Suppressor macrophage treated with lipopolysaccharide for 1 hour (primary cell): ENCODE results near the gene UROC1.

ENCODE experiments used
- DNase-seq, 3 donors: peaks; one replicate each; pipeline ENCODE4 v3.0.0-alpha.2; 2020 to 2022

Gene UROC1

DNA sequence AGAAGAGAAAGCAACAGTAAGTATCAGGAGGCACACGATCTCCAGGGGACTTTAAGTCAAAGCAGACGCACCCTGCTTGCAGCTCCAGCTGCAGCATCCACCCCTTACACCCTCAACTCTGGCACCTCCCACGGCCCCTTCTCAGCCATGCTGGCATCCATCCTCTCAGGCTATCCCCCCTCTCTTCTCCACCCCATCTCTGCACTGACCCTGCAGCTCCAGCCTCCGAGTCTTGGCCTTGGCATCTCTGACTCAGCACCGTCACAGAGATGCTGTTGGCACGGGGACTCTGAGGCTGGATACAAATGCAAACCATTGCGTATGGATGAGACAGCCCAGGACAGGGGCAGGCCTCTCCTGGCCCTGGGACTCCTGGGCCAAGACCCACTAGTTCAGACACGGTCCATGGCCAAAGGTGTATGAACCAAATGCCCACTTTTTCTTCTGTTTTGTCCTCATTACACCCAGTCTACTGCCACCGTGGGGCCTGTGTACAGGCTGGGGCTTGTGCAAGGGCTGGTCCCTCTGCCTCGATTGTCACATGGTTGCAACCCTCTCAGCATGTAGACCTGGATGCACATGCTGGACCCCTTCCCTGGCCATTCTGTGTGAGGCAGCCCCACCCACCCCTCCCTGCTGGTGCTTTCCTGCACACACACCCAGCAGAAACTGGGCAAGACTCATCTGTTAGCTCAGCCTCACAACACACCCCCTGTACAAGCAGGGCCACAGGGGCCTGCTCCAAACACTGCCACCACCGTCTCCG, 23.2 kb downstream of the UROC1 start:
- no peak for DNase-seq

DNA sequence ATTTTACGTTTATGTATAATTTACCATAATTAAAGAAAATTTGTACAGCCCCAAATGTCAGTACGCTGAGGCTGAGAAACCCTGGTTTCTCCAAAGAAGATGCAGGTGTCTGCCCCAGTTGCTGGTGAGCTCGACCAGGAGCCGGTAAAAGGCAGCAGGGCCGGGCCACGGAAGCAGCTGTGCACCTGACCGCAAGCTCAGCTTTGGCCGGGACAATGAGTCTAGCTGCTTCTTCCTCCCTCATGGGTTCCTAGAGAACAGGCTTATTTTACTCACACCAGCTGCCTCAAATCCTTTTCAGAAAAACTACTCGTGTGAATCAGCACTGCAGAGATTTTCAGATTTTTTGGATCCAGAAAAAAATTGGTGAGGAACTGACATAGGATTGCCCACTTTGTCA, 23.8 kb downstream of the UROC1 start:
- no peak for DNase-seq

DNA sequence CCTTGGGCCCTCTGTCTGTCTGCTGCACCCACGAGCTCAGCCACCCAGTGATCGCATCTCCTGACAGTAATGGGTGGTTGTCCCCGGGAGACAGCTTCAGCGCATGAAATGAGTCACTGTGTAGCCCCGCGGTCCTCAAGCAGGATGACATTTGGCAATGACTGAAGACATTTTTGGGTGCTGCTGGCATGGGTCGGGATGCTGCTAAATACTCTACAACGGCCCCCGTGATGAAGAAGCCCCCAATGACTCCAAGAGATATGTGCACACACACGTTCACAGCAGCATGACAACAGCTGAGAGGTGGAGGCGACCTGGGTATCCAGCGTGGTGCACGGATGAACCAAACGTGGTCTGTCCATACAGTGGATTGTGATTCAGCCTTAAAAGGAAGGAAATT, 24.5 kb downstream of the UROC1 start:
- no peak for DNase-seq

DNA sequence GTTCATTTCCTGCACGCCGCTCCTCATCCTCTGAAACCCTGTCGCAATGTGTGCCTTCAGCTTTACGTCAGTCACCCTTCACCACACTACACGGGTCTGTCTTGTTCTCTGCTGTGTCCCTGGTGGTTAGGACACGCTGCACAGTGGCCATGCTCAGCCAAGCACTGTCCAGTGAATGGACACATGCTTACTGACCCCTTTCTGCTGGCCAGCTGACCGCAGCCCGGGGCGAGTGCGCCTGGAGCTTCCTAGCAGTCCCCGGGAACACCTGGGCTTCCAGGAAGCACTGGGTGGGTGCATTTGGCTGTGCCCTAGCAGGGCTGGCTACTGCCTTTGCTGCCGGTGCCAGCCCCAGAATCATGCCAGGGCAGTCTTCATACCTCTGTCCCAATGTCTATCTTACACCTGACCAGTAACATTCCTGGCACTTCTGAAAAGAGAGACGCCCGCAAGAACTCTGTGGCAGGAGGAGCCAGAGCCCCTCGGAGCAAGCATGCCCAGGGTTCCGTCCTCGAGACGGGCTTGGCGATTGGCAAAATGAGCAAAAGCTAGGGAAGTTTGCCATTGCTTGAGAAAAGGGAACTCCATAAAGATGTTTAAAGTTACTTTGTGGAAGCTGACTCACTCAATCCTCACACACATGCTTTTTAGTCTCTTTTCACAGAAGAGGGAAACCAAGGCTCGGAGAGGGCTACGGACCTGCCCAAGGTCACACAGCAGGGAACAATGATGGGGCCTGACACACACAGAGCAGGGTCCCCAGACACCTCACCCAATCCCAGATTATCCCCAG, 26.2 kb downstream of the UROC1 start:
- DNase-seq: peak; percentile 42 to 67 (median 55)

DNA sequence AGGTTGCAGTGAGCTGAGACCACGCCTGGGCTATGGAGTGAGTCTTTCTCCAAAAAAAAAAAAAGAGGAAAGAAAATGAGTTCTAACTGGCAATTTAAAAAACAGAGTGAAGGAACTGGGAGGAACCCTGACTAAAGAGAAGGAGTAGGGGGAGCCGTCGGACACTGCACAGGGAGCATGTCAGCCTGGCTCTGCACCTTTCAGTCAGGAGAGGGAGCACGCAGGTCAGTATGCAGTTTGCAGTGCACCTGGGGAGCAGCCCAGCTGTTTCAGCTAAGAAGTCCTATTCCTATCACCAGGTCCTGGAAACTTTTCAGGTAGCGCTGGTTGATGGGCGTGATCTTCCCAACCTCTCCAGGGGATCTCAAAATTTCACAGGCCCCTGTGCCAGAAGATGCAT, 27.0 kb downstream of the UROC1 start:
- DNase-seq: no peak

DNA sequence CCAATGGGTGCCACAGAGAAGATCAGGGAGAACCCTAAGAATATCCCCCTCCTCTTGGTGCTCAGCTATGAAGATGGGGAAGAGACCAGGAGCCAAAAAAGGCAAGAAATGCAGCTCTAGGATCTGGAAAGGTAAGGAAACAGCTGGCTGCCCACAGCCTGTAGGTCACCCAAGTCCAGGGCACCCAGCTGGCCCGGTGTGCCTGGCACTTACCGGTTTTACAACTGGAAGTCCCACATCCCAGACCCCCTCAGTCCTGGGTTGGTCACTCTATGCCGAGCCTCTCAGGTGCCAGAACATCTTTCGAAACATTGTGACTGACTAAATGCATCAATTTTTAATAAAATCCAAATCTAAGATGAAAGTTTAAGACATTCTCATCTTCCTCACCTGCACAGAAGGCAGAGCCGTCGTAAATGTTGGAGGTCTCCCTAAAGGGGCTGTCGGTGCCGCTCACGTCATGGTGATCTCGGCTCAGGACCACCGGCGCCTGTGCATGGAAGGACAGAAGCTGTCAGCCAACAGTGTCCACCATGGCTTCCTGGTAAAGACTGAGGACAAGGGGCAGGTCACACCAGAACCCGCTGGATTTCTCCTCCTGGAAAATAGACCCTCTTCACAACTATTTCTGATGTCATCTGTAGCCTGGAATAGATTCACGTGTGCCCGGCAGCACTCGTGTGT, 28.5 kb downstream of the UROC1 start:
- DNase-seq: no peak

DNA sequence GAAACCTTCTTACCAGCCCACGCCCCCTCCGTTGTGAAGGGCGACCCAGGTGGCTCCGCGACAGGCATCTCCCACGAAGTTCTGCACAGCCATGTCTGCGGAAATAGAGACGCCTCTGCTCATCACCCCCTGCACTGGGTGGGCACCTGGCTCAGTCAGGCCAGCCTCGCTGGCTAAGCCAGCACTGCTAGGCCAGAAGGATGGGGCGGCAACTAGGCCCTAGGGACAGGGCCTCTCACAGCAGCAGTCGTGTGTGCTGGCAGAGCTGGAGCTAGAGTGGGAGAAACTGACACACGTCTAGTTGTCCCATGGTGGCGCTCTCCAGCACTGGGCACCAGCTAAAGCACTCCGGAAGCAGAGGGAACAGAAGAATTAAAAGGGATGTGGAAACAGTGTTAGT, 29.4 kb downstream of the UROC1 start:
- DNase-seq: no peak

DNA sequence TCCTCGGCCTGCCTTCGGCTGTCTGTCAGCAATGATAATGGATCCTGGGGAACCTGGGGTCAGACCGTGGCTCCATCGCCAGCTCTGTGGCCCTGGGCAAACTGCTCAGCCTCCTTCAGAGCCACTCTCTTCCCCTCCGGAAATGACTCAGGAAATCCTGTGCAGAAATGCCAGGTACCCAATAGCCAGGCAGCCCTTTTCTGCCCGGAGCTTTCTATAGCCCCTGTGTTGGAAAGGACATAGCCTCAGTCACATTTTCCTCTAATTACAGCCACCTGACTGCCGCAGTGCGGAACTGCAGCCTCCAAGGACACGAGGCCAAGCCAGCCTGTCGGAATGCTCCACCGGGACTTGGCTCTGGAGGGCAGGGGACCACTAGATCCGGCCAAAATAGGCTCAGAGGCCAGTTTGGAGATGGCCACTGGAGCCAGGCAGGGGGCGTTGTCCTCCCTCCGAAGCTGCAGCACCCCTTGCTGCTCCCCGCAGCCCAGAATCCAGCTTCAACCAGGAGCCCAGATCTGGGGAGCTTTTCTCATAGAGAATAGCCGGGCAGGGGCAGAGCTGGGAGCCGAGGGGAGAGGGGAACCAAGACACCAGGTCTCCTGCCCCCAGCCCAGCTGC, 30.3 kb downstream of the UROC1 start:
- peak in 1 of 3 donors; percentile 18 for DNase-seq

DNA sequence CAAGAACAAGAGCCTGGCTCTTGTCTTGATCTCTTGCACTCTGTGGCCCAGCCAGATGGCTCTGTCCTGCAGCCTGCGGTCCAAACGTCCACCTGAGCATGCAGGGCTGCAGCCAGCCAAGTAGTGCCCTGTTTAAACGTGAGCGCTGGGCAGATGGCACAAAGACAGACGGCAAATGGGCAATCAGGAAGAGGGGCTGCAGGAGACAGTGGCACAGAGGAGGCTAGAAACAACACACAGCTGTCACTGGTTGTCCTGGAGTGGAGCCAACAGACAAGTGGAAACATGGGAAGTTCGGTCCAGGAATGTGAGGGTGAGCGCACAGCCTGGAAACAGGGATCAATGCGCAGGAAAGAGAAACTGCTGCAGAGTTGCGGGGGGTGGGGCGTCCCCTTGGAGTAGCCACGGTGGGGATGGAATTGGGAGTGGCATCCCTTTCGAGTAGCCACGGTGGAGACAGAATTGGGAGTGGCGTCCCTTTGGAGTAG, 31.2 kb downstream of the UROC1 start:
- no peak for DNase-seq

DNA sequence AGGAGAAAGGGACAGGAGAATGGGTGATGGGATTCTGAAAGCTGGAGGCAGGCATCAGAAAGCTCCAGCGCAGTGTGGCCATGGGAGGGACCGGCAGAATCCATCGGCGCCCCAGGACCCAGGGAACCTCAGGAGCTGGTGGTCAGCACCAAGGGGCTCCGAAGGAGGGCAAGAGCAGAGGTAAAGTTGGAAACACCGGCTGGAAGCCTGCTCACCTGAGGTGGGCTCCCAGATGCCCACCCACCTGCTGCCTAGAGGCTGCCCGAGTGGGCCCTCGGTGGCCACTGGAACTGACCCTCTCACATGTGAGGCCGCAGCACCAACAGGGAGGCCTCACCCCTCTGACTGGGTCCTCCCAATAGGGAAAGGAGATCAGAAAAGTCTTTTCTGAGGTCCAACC, 31.6 kb downstream of the UROC1 start:
- DNase-seq: no peak

DNA sequence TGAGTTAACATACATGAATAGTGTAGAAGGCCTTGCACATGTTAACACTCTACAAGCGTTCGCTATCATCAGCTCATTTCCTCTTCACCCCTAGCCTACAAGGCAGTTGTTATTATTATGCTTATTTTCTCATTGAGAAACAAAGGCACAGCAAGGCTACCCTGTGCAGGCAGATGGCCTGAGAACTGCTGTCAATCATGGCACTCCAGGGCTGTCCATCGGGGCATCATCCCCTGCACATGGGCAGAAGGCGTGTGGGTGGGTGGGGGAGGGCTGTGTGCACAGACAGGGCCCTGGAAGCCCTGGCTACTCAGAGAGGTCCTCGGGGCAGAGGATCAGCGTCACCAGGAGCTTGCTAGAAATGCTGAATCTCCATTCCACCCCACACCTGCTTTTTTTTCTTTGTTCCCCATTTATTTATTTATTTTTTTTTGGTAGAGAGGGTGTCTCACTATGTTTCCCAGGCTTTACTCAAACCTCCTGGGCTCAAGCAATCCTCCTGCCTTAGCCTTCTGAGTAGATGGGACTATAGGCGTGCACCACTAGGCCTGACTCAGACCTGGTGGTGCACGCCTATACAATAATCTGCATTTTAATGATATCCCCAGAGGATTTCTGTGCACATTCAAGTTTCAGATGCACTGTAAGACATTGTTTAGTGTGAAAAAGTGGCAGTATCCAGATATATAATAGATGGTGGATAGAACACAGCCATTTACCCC, 32.2 kb downstream of the UROC1 start:
- DNase-seq: no peak

DNA sequence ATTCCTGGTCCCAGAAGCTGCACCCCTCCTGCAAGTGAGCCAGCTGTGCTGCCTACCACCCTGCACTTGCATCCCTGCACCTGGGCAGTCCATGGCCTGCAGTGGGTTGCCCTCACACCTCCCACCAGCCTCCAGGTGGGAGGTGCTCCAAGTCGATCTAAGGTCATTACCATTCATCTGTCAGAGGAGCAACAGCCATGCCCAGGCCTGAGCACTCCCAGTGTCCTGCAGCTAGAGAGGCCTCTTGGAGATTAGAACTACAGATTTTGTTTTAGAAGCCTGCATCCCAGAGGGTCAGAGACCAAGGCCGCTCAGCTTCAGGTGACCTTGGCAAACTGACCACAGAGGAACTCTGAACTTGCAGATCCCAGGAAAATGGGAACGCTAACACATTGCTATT, 32.9 kb downstream of the UROC1 start:
- DNase-seq: no peak

DNA sequence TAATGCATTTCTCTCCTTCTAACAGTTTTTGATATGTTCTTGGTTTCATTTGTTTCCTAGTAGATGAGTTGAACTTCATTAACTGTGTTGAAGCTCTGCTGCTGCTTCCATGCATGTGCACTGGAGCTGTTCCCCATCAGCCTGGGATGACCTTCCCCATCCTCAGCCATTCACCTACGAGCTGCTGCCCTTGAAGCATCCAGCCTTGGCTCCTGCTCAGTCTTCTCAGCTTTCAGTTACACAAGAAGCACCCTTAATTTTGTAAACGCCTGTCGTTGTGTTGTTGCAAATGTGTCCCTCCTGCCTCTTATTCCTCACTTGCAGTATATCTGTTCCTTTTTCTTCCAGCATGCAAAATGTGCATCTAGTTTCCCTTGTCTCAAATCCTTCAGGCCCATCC, 33.4 kb downstream of the UROC1 start:
- no peak for DNase-seq

DNA sequence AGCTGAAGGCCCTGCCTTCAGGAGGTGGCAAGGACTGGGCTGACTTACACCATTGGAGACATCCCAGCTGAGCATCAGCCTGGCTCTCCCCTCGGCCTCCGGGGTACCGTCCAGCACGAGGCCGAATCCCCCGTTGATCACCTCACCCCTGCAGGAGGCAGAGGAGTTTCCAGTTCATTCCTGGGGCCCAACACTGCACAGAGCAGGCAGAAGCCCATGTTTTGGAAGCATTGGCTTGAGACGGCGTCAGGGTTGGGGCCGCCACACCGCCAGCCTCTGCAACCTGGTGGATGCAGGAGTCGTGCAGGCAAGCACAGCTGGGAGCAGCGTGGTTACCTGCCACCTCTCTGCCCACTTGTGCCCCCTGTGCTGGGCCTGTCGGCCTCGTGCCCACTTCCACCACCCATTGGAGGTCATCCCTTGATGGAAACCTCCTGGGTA, 34.2 kb downstream of the UROC1 start:
- no peak for DNase-seq

DNA sequence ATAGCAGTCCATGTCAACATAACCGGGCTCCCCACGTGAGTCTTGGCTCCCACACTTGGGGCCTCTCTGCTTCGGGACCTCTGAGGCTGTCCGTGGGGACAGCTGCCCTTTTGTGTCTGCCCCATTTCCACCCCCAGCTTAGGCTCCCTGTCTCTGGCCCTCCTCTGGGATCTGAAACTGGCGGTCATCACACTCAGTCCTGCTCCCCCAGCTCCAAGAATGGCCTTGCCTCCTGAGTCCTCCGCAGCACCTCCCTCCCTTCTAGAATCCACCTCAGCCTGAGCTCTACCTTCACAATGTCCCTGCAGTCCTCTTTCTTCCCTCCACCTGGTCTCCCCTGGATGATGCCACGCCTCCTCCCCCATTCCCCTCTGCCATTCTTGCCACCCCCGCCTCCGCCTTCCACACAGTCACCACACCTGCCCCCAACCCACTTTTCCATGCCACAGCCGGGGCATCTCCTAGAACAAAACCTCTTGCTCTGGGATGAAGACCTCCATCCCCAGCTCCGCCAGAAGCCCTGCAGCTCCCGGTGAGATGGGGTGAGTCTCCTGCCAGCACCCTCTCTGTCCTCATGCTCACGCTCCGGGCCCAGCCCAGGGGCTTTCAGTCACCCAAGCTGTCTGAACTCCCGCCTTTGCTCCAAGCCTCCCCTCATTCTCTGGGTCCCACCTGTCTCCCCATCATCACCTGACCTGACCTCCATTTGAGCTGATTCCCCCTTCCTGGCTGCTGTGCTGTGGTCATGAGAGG, 34.9 kb downstream of the UROC1 start:
- DNase-seq: no peak

DNA sequence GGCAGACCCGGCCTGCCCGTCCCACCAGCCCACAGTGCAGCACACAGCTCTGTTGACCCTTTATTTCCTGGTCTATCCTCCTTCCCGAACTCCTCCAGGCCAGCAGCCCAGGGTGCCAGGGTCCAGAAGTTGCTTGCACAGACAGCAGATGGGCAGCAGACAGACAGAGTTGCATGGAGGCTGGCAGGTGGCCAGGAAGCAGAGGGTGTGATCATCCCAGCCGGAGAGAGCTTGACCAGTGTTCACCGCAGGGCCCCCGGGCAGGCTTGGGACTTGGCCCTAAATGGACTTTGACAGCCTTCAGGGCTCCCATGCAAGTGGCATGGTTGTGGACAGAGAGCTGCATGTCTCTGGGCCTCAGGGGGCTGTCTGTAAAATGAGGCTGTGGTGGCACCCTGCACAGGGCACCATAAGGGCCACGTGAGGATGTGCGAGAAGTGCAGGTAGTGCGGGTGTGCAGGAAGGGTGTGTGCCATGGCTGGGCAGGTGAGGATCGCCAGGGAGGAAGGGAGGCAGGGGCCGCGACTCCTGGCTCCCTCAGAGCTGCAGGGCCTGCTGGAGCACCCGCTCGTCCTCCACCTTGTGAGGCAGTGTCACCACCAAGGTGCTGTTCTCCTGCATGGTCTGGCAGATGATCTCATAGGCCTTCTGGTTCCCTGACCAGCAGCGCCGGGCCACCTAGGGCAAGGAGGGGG, 35.6 kb downstream of the UROC1 start:
- no peak for DNase-seq

DNA sequence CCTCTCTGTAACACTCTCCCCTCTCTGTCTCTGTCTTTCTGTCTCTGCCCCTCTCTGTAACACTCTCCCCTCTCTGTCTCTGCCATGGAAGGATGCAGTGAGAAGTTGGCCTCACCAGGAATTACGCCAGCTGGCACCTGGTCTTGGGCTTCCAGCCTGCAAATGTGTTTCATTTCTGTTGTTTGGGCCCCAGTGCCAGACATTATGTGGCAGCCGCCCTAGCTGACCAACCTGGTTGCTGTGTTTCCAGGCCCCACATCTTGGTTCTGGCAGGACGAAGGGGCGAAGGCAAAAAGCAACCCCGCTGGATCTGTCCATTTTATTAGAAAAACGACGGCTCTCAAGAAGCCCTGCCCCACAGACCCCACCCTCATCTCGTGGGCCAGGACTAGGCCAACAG, 36.7 kb downstream of the UROC1 start:
- DNase-seq: no peak

DNA sequence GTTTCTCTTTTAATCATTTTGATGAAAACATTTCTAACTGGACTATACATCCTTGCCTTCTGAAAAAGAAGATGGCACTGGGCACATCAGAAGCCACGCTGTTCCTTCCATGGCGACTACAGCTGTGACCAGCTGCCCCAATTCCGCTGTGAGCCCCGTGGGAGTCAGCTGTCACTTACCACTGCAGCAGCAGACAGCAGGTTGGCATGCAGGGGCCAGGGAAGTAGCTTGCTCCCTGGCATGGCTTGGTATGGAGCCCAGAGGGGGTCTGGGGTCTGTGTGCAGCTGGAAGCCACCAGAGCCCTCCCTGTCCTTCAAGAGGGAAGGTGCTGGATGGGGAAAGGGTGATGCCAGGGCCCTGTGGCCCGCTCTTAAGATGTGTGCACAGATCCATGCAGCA, 37.4 kb downstream of the UROC1 start:
- DNase-seq: no peak

DNA sequence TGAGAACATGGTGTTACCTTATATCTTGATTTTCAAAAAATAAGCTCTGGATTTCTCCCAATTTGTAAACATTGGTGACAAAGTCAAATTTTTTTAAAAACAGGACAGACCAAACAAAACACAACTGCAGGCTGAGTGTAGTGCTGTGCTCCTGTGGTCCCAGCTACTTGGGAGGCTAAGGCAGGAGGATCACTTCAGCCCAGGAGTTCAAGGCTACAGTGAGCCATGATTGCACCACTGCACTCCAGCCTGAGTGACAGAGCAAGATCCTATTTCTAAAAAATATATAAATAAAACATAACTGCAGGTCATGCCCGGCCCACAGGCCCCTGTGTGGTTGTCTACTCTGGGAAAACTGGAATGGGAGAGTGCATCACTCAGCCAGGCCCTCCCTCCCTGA, 37.9 kb downstream of the UROC1 start:
- DNase-seq: no peak

DNA sequence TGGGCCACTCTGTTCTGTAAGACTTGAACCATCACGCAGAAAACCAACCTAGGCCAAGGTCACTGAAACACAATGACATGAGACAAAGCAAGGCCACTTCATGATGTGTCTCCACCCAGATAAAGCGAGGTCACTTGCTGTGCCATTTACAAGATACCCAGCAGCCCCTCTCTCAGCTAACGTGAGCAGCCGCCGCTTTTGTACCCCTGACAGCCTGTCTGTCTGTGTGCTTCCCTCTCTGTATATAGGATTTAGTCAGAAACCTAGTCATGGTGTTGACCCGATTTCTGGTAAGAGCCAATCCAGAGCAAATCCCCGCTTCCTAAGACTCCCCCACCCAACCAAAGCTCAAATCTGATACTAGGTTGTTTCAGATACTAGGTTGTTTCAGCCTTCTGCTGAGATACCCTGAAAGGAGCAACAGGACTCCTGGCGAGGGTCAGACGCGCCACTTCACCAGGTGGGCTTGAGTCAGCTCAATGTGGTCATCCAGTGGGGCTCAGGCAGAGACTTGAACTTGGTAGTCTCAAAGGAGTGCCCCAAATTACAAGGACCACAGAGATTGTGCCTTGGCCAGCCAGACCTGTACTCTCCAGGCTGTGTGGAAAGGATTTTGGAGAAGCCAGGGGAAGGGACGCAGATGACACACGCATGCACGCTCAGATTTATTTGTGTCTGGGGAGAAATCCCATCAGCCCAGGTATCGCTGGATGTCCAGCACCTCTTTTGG, 38.8 kb downstream of the UROC1 start:
- DNase-seq: no peak

DNA sequence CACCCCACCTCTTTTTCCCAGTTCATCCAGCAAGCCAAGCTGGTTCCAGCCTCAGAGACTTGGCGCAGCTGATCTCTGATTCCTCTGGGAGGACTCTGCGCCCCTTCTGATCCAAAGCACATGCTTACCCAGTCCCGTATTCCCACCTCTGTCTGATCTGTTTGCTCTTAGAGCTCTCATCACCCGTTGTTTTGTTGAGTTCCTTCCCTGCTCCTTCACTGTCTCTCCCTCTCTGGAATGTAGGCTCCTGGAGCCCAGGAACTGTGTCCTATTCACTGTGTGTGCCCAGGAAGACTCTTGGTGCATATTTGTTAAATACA, 40.6 kb downstream of the UROC1 start:
- DNase-seq: no peak
